ENCODE results near the gene BTN1A1. TPM values are rescaled to one million over a fixed set of nuclear protein-coding genes. Genes with fewer than 3 reads are reported as not detected.
"Not testable (repeated sequence)": the region's sequence is repeated elsewhere in the genome, so short reads cannot be mapped to it uniquely, and the experiment has no call there.

BTN1A1 gene
- total RNA-seq, 2 experiments from 2014 or later: not detected

DNA sequence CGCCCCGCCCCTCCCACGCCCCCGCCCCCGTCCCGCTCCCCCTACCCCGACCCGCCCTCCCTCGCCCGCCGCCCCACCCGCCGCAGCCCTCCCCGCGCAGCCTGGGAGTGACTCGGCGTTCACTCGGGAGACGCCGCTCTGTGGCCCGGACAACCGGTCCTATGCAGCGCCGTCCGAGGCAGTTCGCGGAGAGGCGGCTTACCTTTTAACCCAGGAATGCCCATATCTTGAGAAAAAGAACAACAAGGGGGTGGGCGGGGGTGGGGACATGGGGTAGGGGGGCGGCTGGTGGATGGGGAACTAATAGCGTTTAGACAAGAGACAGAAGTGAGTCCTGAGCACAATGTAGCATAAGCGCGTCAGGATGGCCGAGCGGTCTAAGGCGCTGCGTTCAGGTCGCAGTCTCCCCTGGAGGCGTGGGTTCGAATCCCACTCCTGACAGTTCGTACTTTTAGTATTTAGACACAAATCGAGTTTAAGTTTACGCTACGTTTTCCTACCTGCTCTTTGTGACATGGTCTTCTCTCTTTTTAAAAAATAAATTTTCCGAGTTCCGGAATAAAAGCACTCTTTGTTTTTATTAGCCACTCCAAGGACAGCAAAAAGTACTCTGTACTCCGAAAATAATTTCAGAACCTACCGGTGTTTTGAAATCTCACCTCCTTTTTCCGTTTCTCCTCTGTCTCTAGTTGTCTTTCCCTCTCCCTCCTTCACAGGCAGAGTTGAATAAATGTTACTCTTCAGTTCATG, 20.9 kb downstream of the BTN1A1 start:
- POLR2A ChIA-PET: interaction anchor here (0.6 to 1.1 kb wide), 2 partner anchors 47 to 288 kb away, joined by 3 read pairs; no protein-coding TSS in a partner anchor
- Mint-ChIP-seq H3K27me3 (peaks cover 1% of the 10 kb centered on the region), H3K4me3 (peak overlapping the region; percentile 72), H3K36me3 (peaks cover 1% of the 10 kb centered on the region), H3K27ac (peak overlapping the region; percentile 81), H3K4me1 (ENCODE audit: low read depth) (peaks cover 30% of the 10 kb centered on the region), H3K9me3 (peaks cover 2% of the 10 kb centered on the region)
- CTCF ChIA-PET: interaction anchor here (0.5 to 2.1 kb wide), 6 partner anchors 12 to 205 kb away, joined by 3 to 9 read pairs (median 4); partner anchors contain the start of gene HMGN4
- intact Hi-C loops (cut with micrococcal nuclease): loop anchor here (1.0 kb wide), 4 partner anchors 11 to 47 kb away; no protein-coding TSS in a partner anchor
- DNase-seq: peak; percentile 89

DNA sequence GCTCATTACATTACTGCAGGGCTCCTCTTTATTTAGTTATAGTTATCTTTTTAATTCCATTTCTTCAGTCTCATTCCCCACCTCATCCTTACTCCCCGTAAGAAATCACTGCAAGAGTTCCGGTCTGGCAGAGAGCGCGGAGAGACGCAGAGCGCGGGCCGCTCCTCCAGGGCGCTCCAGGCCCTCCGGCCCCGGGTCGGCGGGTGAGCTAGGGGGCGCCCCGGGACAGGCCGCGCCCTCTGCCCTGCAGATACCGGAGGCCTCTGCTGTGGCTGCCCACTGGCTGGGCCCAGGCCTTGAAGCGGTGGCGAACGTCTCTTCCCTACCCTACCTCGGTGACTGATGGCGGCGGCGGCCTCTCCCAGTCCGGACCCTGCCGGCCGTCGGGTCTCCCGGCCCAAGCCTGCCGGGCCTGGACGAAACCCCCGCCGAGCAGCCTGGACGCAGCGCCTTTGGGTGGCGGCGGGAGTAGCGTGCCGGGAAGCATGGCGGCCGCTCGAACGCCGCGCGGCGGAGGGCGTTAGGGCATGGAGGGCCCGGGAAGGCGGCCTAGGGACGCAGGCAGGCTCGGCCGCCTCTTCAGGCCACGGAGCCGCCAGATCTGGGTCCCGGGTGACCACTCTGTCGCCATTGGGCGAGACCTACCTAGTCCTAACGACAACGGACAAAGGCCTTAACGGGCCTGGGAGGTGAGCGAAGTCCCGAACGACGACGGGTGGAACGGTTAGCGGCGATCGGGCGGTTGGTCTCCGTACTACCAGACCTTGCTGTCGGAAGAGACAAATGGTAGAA, 21.7 kb downstream of the BTN1A1 start:
- Mint-ChIP-seq H3K36me3 (peaks cover 1% of the 10 kb centered on the region), H3K4me1 (ENCODE audit: low read depth) (peaks cover 30% of the 10 kb centered on the region), H3K27ac (peak overlapping the region; percentile 89), H3K27me3 (peaks cover 1% of the 10 kb centered on the region), H3K4me3 (peak overlapping the region; percentile 72), H3K9me3 (peaks cover 2% of the 10 kb centered on the region)
- ChIA-PET POLR2A (interaction anchor here (1.1 to 1.5 kb wide), 2 partner anchors 16 to 48 kb away, joined by 3 to 5 read pairs; no protein-coding TSS in a partner anchor), CTCF (interaction anchor here (0.5 to 1.9 kb wide), 4 partner anchors 15 to 206 kb away, joined by 3 to 5 read pairs (median 4); partner anchors contain the start of gene HMGN4)
- peak; percentile 81 for DNase-seq
- intact Hi-C loops (cut with micrococcal nuclease): loop anchor here (1.0 kb wide), 5 partner anchors 11 to 47 kb away; no protein-coding TSS in a partner anchor

DNA sequence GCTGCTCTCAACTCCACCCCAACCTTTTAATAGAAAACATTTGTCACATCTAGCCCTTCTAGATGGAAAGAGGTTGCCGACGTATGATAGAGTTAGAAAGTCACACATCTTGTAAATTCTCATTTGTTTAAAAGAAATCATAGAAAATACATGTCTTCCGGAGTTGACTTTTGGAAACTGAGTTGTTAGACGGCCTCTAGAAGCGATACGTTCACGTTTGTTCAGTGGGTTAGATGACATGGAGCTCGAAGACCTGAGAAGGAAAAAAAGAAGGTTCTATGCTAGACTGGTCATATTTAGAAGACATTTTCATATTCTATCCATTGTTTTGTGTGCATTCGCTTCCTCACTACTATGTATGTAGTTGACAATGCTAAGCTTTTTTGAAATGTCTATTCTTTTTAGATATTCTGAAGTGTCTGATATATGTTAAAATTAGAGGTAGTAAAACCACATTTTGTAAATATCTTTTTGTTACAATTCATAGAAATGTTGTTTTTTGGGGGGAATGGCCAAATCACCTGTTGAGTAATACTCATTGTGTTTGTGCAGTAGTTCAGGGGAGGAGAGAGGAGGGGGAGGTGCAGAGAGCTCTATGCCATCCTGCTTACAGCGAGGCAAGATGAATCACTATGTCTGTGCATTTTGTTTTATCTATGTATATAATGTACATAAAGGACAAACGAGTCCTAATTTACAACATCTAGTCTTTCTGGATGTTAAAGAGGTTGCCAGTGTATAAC, 22.6 kb downstream of the BTN1A1 start:
- H3K9me3 Mint-ChIP-seq, H3K27me3 Mint-ChIP-seq, H3K36me3 Mint-ChIP-seq: not testable (repeated sequence)
- H3K4me3 Mint-ChIP-seq: peak overlapping the region; percentile 72
- peak; percentile 47 for DNase-seq
- peak overlapping the region; percentile 89 for H3K27ac Mint-ChIP-seq
- ChIA-PET POLR2A (interaction anchor here (0.7 to 1.5 kb wide), 2 partner anchors 9 to 15 kb away, joined by 3 to 5 read pairs; no protein-coding TSS in a partner anchor), CTCF (interaction anchor here (0.7 kb wide), 1 partner anchor 58 kb away, joined by 3 read pairs; no protein-coding TSS in a partner anchor)
- intact Hi-C loops (cut with micrococcal nuclease): loop anchor here (1.0 kb wide), 1 partner anchor 47 kb away; no protein-coding TSS in a partner anchor
- peaks cover 30% of the 10 kb centered on the region for H3K4me1 Mint-ChIP-seq (ENCODE audit: low read depth)

DNA sequence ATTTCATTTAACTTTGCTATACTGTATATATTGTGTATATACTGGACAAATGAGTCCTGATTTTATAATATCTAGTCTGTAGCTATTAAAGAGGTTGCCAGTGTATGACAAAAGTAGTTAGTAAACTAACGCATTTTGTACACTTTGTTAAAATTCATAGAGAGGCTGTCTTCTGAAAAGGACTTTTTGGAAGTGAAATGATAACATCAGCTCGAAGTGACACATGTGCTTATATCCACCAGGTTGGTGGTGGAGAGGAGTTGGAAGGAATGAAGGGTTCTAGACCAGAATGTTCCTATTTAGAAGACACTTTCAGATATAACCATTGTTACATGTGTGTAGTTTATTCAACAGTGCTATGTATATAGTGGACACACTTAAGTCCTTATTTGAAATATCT, 24.2 kb downstream of the BTN1A1 start:
- H3K4me3 Mint-ChIP-seq; H3K27ac Mint-ChIP-seq; intact Hi-C loops (cut with micrococcal nuclease); POLR2A ChIA-PET; H3K9me3 Mint-ChIP-seq; DNase-seq; H3K36me3 Mint-ChIP-seq; H3K27me3 Mint-ChIP-seq: not testable (repeated sequence)
- H3K4me1 Mint-ChIP-seq (ENCODE audit: low read depth): peaks cover 30% of the 10 kb centered on the region
- CTCF ChIA-PET: interaction anchor here (1.4 kb wide), 1 partner anchor 45 kb away, joined by 4 read pairs; no protein-coding TSS in a partner anchor

DNA sequence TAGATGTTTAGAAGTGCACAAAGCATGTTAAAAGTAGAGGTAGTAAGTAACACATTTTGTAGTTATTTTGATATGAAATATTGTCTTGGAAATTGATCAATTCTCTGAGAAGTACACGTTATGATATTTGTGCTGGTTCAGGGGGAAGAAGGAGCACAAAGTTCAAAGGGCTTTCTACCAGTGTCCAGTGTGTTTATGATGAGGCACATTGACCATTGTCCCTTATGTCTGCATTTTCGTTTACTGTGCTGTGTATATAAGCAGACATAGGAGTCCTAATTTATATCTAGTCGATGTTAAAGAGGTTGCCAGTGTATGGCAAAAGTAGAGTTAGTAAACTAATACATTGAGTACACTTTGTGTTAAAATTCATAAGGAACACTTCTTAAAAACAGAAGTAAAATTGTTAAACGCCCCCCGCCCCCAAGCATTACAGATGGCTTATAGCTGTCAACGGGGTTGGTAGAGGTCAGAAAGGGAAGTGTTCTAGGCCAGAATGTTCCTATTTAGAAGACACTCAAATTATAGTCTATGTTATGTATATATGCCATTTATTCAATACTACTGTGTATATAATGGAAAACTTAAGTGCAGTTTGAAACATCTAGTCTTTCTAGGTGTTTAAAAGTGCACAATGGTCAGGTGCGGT, 24.7 kb downstream of the BTN1A1 start:
- peaks cover 1% of the 10 kb centered on the region for H3K27me3 Mint-ChIP-seq
- H3K4me1 Mint-ChIP-seq (ENCODE audit: low read depth): peaks cover 29% of the 10 kb centered on the region
- no peak overlapping the region for H3K27ac Mint-ChIP-seq
- POLR2A ChIA-PET: no interaction called here
- no peak for DNase-seq
- CTCF ChIA-PET: interaction anchor here (1.4 kb wide), 1 partner anchor 44 kb away, joined by 4 read pairs; no protein-coding TSS in a partner anchor
- H3K4me3 Mint-ChIP-seq: no peak overlapping the region
- H3K9me3 Mint-ChIP-seq: peaks cover 2% of the 10 kb centered on the region
- peaks cover 1% of the 10 kb centered on the region for H3K36me3 Mint-ChIP-seq
- intact Hi-C loops (cut with micrococcal nuclease): no loop called here

DNA sequence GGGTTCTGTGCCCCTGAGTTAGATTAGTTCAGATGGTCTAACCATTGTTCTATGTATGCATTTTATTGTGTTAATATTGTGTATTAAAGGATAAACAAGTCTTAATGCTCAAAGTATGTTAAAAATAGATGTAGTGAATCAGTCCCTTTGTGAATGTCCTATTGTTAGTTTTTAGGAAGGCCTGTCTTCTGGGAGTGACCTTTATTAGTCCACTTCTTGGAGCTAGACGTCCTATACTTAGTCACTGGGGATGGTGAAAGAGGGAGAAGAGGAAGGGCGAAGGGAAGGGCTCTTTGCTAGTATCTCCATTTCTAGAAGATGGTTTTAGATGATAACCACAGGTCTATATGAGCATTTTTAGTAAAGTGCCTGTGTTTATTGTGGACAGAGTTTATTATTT, 25.7 kb downstream of the BTN1A1 start:
- POLR2A ChIA-PET: no interaction called here
- peaks cover 1% of the 10 kb centered on the region for H3K36me3 Mint-ChIP-seq
- peaks cover 1% of the 10 kb centered on the region for H3K27me3 Mint-ChIP-seq
- CTCF ChIA-PET: no interaction called here
- H3K9me3 Mint-ChIP-seq: peaks cover 2% of the 10 kb centered on the region
- no peak for DNase-seq
- H3K4me3 Mint-ChIP-seq: no peak overlapping the region
- intact Hi-C loops (cut with micrococcal nuclease): no loop called here
- H3K27ac Mint-ChIP-seq: no peak overlapping the region
- peaks cover 22% of the 10 kb centered on the region for H3K4me1 Mint-ChIP-seq (ENCODE audit: low read depth)

DNA sequence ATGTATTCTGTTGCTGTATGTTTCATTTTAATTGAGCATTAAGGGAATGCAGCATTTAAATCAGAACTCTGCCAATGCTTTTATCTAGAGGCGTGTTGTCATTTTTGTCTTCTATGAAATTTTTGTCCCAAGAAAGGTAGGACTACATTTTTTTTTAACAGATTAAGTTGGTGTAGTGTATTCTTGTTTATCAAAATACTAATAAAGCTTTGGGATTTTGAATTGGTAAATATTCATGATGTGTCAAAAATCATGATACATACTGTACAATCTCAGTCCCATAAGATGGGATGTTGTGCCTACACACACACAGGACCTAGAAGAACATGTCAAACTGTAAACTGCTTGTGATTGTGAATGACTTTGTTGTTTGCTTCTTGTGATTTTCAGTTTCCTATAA, 26.8 kb downstream of the BTN1A1 start:
- no peak overlapping the region for H3K4me3 Mint-ChIP-seq
- H3K9me3 Mint-ChIP-seq: no peaks in the 10 kb centered on the region
- no peak overlapping the region for H3K27ac Mint-ChIP-seq
- intact Hi-C loops (cut with micrococcal nuclease): no loop called here
- ChIA-PET CTCF (no interaction called here), POLR2A (no interaction called here)
- no peaks in the 10 kb centered on the region for H3K27me3 Mint-ChIP-seq
- H3K36me3 Mint-ChIP-seq: no peaks in the 10 kb centered on the region
- H3K4me1 Mint-ChIP-seq (ENCODE audit: low read depth): peaks cover 27% of the 10 kb centered on the region
- DNase-seq: no peak

DNA sequence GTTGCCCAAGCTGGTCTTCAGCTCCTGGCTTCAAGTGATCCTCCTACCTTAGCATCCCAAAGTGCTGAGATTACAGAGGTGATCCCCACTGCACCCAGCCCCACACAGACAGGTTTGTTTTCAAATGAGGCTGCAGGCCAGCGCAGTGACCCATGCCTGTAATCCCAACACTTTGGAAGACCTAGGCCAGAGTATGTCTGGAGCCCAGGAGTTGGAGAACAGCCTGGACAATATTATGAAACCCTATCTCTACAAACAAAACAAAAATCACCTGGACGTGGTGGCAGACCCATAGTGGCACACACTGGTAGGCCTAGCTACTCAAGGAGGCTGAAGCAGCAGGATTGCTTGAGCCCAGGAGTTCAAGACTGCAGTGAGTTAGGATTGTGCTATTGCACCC, 30.1 kb downstream of the BTN1A1 start:
- H3K9me3 Mint-ChIP-seq: no peaks in the 10 kb centered on the region
- H3K4me3 Mint-ChIP-seq: no peak overlapping the region
- no peak for DNase-seq
- H3K36me3 Mint-ChIP-seq: peaks cover 5% of the 10 kb centered on the region
- no peak overlapping the region for H3K27ac Mint-ChIP-seq
- H3K4me1 Mint-ChIP-seq (ENCODE audit: low read depth): peaks cover 28% of the 10 kb centered on the region
- no peaks in the 10 kb centered on the region for H3K27me3 Mint-ChIP-seq
- intact Hi-C loops (cut with micrococcal nuclease): loop anchor here (5.0 to 10.0 kb wide), 4 partner anchors 355 to 975 kb away; a partner anchor contains a TSS
- ChIA-PET CTCF (no interaction called here), POLR2A (no interaction called here)

DNA sequence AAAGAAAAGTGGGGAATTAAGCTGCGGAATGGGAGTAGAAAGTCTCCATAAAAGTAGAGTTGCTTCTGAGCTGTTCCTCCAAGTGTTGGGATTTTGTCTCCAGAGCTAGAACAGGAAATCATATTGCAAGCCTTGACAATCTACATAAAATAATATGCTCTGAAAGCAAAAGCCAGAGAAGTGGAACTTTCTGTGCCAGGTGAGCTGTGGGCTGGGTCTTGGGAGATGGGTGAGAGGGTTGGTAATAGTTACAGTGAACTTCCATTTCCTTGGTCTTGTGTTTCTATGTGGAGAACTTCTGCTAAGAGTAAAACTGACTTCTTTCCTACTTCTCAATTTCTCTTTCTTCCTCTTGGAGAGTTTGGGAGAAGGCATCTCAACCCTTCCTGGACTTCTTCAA, 31.8 kb downstream of the BTN1A1 start:
- no peak for DNase-seq
- POLR2A ChIA-PET: interaction anchor here (0.6 to 2.1 kb wide), 2 partner anchors 9 to 58 kb away, joined by 3 to 9 read pairs; no protein-coding TSS in a partner anchor
- intact Hi-C loops (cut with micrococcal nuclease): loop anchor here (1.0 to 10.0 kb wide), 7 partner anchors 11 to 973 kb away; a partner anchor contains a TSS
- Mint-ChIP-seq H3K27me3 (no peaks in the 10 kb centered on the region), H3K27ac (peak overlapping the region; percentile 92), H3K9me3 (no peaks in the 10 kb centered on the region), H3K4me3 (no peak overlapping the region), H3K36me3 (peaks cover 5% of the 10 kb centered on the region), H3K4me1 (ENCODE audit: low read depth) (peaks cover 37% of the 10 kb centered on the region)
- CTCF ChIA-PET: interaction anchor here (2.2 to 2.3 kb wide), 2 partner anchors 12 to 190 kb away, joined by 9 read pairs; no protein-coding TSS in a partner anchor

DNA sequence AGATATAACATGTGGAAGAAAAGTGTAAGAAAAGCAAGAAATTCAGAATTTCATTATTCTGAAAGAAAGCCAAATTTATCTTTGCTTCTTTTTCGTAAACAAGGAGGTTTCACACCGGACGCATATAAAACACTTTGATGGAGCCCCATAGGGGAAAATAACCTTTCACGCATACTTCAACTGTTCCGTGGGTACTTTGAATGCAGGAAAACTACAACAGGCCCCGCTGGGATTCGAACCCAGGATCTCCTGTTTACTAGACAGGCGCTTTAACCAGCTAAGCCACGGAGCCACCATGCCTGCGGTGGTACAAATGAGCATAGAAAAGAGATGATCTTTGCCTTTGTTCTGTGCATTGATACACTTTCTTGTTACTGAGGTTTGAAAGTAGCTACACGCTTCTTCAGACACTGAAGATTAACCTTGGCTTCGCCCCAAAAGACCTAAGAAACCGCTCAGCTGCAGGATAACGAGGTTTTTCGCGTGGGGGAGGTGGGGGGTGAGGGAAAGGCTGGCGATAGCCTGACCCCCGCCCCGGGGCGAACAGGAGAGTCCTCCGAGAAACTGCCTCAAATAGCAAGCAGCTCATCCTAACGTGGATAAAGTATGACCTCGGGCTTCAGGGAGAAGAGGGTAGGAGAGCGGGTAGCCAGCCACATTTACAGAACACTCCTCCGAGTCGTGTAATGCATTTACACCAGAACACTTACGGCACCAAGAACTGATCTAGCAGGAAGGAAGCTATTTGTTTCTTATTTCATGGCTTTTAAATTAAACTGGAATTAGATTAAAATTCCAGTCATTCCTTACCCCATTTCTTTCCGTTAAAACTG, 32.8 kb downstream of the BTN1A1 start:
- Mint-ChIP-seq H3K9me3 (no peaks in the 10 kb centered on the region), H3K27me3 (peaks cover 2% of the 10 kb centered on the region), H3K36me3 (peaks cover 8% of the 10 kb centered on the region), H3K4me3 (peak overlapping the region; percentile 92), H3K4me1 (ENCODE audit: low read depth) (peaks cover 44% of the 10 kb centered on the region), H3K27ac (peak overlapping the region; percentile 92)
- CTCF ChIA-PET: interaction anchor here (0.6 to 2.3 kb wide), 9 partner anchors 12 to 211 kb away, joined by 3 to 11 read pairs (median 5); no protein-coding TSS in a partner anchor
- POLR2A ChIA-PET: interaction anchor here (0.6 to 2.1 kb wide), 9 partner anchors 18 to 398 kb away, joined by 3 to 9 read pairs (median 3); a partner anchor contains a TSS
- DNase-seq: peak; percentile 95
- intact Hi-C loops (cut with micrococcal nuclease): loop anchor here (1.0 to 10.0 kb wide), 7 partner anchors 12 to 972 kb away; a partner anchor contains a TSS

Data from activated CD4-positive, alpha-beta memory T cell treated with anti-CD3 and anti-CD28 coated beads for 36 hours (primary cell).